Measurements from ENCODE around the gene MT1E. TPM values are rescaled to one million over a fixed set of nuclear protein-coding genes. Genes with fewer than 3 reads are reported as not detected.

MT1E gene
- total and polyA plus RNA-seq, 2 donors from 2014 or later, result 191 to 258 TPM

- H3K9me3 ChIP-seq (ENCODE audit: control insufficient read depth in 2 of 3, insufficient read depth in 1 of 3, low read length in 3 of 3), result no peaks in the 10 kb centered on the region
- no peak for TF ChIP-seq CTCF (IDR thresholded peaks at IDR 0.05; ENCODE audit: borderline replicate concordance, extremely low read depth, insufficient read depth)
- no peak for FAIRE-seq
- H3K4me1 ChIP-seq (ENCODE audit: control insufficient read depth in 2 of 3, insufficient read depth in 2 of 3, low read depth in 1 of 3, low read length in 3 of 3), result peaks cover 0 to 18% (median 6%) of the 10 kb centered on the region in 3 donors
- intact Hi-C loops (cut with DNase I), result no loop called here
- H3K9ac ChIP-seq (ENCODE audit: low read length in 3 of 3), result no peak overlapping the region
- no peaks in the 10 kb centered on the region for H3K36me3 ChIP-seq (ENCODE audit: control insufficient read depth in 2 of 3, insufficient read depth in 3 of 3, low read length in 3 of 3)
- H3K27ac ChIP-seq (ENCODE audit: low read depth in 2 of 2, low read length in 2 of 2), result no peak overlapping the region
- DNase-seq, result no peak
- H3K4me3 ChIP-seq (ENCODE audit: low read length in 3 of 3), result no peak overlapping the region
- peaks cover 72% of the 10 kb centered on the region for H3K27me3 ChIP-seq (ENCODE audit: control insufficient read depth, insufficient read depth, low read length)
Measured at GRCh38 chr16:56641166-56641565, 15.6 kb downstream of the MT1E start.

- no peak overlapping the region for H3K27ac ChIP-seq (ENCODE audit: low read depth in 2 of 2, low read length in 2 of 2)
- H3K27me3 ChIP-seq (ENCODE audit: control insufficient read depth, insufficient read depth, low read length), result peaks cover 66% of the 10 kb centered on the region
Measured at GRCh38 chr16:56643080-56643778, 17.6 kb downstream of the MT1E start.

GRCh38 chr16:56643833-56644232 is 18.3 kb downstream of the MT1E start:
- FAIRE-seq (no peak), DNase-seq (no peak)
- peak overlapping the region in 1 of 3 donors; percentile 47 for H3K9ac ChIP-seq (ENCODE audit: low read length in 3 of 3)
- no peak overlapping the region for H3K27ac ChIP-seq (ENCODE audit: low read depth in 2 of 2, low read length in 2 of 2)
- H3K27me3 ChIP-seq (ENCODE audit: control insufficient read depth, insufficient read depth, low read length), result peaks cover 63% of the 10 kb centered on the region
- intact Hi-C loops (cut with DNase I), result no loop called here
- peaks cover 0 to 9% (median 6%) of the 10 kb centered on the region in 3 donors for H3K4me1 ChIP-seq (ENCODE audit: control insufficient read depth in 2 of 3, insufficient read depth in 2 of 3, low read depth in 1 of 3, low read length in 3 of 3)
- no peaks in the 10 kb centered on the region for H3K9me3 ChIP-seq (ENCODE audit: control insufficient read depth in 2 of 3, insufficient read depth in 1 of 3, low read length in 3 of 3)
- H3K36me3 ChIP-seq (ENCODE audit: control insufficient read depth in 2 of 3, insufficient read depth in 3 of 3, low read length in 3 of 3), result no peaks in the 10 kb centered on the region
- no peak for TF ChIP-seq CTCF (IDR thresholded peaks at IDR 0.05; ENCODE audit: borderline replicate concordance, extremely low read depth, insufficient read depth)
- H3K4me3 ChIP-seq (ENCODE audit: low read length in 3 of 3), result peak overlapping the region in 2 of 3 donors; percentile 12 to 50

More at GRCh38 chr16:56643080-56643778, 17.6 kb downstream of the MT1E start:
- peak; percentile 42 for TF ChIP-seq CTCF (IDR thresholded peaks at IDR 0.05; ENCODE audit: borderline replicate concordance, extremely low read depth, insufficient read depth)
- DNase-seq, result peak in 3 of 5 donors; percentile 50 to 93 (median 58)
- H3K36me3 ChIP-seq (ENCODE audit: control insufficient read depth in 2 of 3, insufficient read depth in 3 of 3, low read length in 3 of 3), result no peaks in the 10 kb centered on the region
- no peak for FAIRE-seq
- intact Hi-C loops (cut with DNase I), result no loop called here
- peak overlapping the region in 2 of 3 donors; percentile 16 to 50 for H3K4me3 ChIP-seq (ENCODE audit: low read length in 3 of 3)
- peak overlapping the region in 1 of 3 donors; percentile 47 for H3K9ac ChIP-seq (ENCODE audit: low read length in 3 of 3)
- H3K9me3 ChIP-seq (ENCODE audit: control insufficient read depth in 2 of 3, insufficient read depth in 1 of 3, low read length in 3 of 3), result no peaks in the 10 kb centered on the region
- peaks cover 0 to 13% (median 6%) of the 10 kb centered on the region in 3 donors for H3K4me1 ChIP-seq (ENCODE audit: control insufficient read depth in 2 of 3, insufficient read depth in 2 of 3, low read depth in 1 of 3, low read length in 3 of 3)

Data from kidney (tissue), 14 donors.